ENCODE results near the gene MAL.

MAL gene

DNA sequence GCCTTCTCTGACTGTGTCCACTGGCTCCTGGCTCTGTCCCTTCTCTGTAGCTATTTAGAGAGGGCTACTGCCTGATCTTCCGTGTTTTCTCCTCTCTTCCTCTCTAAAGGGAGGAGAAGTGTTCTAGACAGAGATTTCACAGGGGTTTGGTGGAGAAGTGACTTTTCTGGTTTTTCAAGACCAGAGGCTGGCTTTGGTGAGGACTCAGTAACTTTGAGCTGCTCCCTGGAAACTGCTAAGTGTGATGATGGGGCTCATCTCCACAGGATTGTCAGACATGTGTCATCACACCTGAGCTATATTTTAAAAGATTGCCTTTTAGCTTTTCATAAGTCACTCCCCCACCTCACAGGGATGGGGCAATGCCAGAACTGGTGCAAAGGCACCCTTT, 6.2 kb downstream of the MAL start:
- TF ChIP-seq, protein P1, sequence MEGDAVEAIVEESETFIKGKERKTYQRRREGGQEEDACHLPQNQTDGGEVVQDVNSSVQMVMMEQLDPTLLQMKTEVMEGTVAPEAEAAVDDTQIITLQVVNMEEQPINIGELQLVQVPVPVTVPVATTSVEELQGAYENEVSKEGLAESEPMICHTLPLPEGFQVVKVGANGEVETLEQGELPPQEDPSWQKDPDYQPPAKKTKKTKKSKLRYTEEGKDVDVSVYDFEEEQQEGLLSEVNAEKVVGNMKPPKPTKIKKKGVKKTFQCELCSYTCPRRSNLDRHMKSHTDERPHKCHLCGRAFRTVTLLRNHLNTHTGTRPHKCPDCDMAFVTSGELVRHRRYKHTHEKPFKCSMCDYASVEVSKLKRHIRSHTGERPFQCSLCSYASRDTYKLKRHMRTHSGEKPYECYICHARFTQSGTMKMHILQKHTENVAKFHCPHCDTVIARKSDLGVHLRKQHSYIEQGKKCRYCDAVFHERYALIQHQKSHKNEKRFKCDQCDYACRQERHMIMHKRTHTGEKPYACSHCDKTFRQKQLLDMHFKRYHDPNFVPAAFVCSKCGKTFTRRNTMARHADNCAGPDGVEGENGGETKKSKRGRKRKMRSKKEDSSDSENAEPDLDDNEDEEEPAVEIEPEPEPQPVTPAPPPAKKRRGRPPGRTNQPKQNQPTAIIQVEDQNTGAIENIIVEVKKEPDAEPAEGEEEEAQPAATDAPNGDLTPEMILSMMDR (IDR thresholded peaks at IDR 0.05; ENCODE audit: insufficient read depth, low read length, poor library complexity, severe bottlenecking), result no peak
- Histone ChIP-seq H3K4me3 (replicated peaks; ENCODE audit: low read depth, low read length) (no peak overlapping the region), H3K36me3 (ENCODE audit: control insufficient read depth, insufficient read depth, low read length) (no peaks in the 10 kb centered on the region), H3K27me3 (replicated peaks; ENCODE audit: control insufficient read depth, insufficient read depth, low read length) (no peaks in the 10 kb centered on the region)
- no peak for DNase-seq (ENCODE audit: extremely low read depth, insufficient read length)

DNA sequence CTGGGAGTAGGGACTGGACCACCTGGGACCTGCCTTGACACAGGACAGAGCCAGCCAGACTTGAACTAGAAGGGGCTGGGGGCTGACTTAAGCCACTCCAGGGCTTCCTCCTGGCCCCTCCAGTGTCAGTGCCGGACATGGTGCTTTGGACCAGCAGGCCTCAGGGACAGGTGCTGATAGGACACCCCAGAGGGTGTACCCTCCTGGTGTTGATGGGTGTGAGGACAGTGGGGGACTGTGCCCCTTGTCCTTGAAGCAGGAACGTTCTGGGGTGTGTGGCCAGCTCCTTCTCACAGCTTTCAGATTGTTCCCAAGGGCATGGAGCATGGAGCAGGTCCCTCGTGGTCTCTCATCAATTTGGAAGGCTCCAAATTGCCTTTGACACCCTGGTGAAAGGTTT, 6.8 kb downstream of the MAL start:
- H3K36me3 ChIP-seq (ENCODE audit: control insufficient read depth, insufficient read depth, low read length), result no peaks in the 10 kb centered on the region
- TF ChIP-seq, protein P1 (IDR thresholded peaks at IDR 0.05; ENCODE audit: insufficient read depth, low read length, poor library complexity, severe bottlenecking), result no peak
- no peak overlapping the region for H3K4me3 ChIP-seq (replicated peaks; ENCODE audit: low read depth, low read length)
- no peak for DNase-seq (ENCODE audit: extremely low read depth, insufficient read length)
- H3K27me3 ChIP-seq (replicated peaks; ENCODE audit: control insufficient read depth, insufficient read depth, low read length), result no peaks in the 10 kb centered on the region

DNA sequence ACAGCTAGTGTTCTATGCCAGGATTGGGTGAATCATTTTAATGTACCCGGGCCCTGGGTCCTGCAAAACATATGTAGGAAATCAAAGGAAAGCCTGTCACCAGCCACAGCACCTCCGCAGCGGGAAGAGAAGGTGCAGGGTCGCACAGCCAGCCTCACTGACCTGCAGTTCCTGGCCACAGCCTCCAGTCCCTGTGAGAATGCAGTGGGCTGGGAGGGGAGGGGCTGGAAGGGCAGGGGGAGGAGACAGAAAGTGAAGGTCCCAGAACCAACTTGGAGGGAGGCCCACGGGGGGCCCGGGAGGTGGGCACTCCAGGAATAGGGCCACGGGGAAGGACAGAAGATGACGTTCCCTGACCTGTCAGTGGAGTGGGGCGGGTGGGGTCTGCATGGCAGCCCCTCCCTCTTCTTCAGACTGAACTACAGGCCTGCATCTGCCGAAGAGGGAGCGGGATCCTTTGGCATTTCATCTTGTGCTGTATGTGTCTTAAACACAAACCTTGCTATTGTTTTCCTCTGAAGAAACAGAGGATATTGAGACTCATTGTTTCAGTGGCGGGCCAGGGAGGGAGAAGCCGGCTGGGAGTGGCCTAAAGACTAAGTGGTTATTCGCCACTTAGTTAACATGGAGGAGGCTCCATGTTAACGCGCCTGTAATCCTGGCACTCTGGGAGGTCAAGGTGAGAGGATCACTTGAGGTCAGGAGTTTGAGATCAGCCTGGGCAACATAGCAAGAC, 7.5 kb downstream of the MAL start:
- TF ChIP-seq, protein P1 (IDR thresholded peaks at IDR 0.05; ENCODE audit: insufficient read depth, low read length, poor library complexity, severe bottlenecking), result no peak
- no peak for DNase-seq (ENCODE audit: extremely low read depth, insufficient read length)
- Histone ChIP-seq H3K36me3 (ENCODE audit: control insufficient read depth, insufficient read depth, low read length) (no peaks in the 10 kb centered on the region), H3K27me3 (replicated peaks; ENCODE audit: control insufficient read depth, insufficient read depth, low read length) (no peaks in the 10 kb centered on the region), H3K4me3 (replicated peaks; ENCODE audit: low read depth, low read length) (no peak overlapping the region)

DNA sequence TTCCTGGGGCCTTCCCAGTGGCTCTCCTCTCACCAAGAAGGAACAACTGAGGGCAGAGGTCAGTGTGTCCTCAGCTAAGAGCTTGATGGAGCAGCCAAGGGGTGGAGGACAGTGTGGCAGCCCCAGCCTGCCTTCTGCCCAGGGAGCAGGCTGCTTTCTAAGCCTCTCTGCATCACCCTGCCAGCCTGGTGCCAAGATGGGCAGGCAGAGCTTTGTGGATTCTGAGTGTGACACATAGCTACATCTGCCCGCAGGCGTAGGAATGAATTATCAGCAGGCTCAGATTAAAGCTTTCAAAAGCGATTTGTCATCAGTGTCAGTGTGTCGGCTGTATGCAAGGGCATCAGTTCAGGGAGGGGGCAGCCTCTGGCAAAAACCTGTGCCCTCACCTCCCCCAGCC, 8.7 kb downstream of the MAL start:
- no peaks in the 10 kb centered on the region for H3K27me3 ChIP-seq (replicated peaks; ENCODE audit: control insufficient read depth, insufficient read depth, low read length)
- TF ChIP-seq, protein P1 (IDR thresholded peaks at IDR 0.05; ENCODE audit: insufficient read depth, low read length, poor library complexity, severe bottlenecking), result no peak
- H3K36me3 ChIP-seq (ENCODE audit: control insufficient read depth, insufficient read depth, low read length), result no peaks in the 10 kb centered on the region
- no peak overlapping the region for H3K4me3 ChIP-seq (replicated peaks; ENCODE audit: low read depth, low read length)
- DNase-seq (ENCODE audit: extremely low read depth, insufficient read length), result no peak

DNA sequence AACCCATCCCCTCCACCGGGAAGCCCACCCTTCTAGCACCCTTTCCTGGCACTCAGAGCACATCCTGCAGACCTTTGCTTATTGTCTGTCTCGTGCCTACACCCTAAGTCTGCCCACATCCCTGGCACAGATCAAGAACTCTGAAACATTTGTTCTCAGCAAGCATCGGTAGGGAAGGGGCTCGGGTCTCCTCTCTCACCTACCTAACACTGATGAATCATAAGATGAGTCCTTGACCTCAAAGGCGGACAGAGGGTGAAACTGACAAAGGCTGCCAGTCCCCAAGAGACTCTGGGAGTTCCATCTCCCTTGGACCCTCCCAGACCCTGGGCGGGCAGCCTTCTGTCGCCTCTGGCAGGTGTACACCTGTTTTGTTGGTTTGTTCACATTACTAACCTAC, 9.3 kb downstream of the MAL start:
- no peaks in the 10 kb centered on the region for H3K27me3 ChIP-seq (replicated peaks; ENCODE audit: control insufficient read depth, insufficient read depth, low read length)
- no peak for DNase-seq (ENCODE audit: extremely low read depth, insufficient read length)
- H3K4me3 ChIP-seq (replicated peaks; ENCODE audit: low read depth, low read length), result no peak overlapping the region
- H3K36me3 ChIP-seq (ENCODE audit: control insufficient read depth, insufficient read depth, low read length), result no peaks in the 10 kb centered on the region
- TF ChIP-seq, protein P1 (IDR thresholded peaks at IDR 0.05; ENCODE audit: insufficient read depth, low read length, poor library complexity, severe bottlenecking), result no peak

Data from GM06990 (cell line).